Measurements from ENCODE around the gene TBCD.

Gene TBCD

DNA sequence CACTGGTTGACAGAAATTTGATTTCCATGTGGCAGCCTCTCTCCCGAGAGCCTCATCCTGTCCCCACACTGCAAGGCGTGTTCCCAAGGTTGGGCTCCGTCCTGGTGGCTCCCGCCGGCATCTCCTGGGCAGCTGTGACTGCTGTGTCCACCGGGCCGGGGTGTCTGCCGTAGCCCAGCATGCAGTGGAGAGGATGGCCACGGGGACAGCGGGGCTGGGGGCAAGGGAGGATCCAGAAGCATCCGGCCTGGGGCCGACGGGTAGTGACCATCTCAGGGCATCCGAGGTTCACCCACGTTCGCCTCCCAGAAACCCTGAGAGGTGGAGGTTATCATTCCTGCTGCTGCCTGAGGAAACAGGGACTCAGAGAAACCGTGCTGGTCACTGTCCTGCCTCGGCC is 46.1 kb upstream of the TBCD start:
- TF ChIP-seq, protein P1, sequence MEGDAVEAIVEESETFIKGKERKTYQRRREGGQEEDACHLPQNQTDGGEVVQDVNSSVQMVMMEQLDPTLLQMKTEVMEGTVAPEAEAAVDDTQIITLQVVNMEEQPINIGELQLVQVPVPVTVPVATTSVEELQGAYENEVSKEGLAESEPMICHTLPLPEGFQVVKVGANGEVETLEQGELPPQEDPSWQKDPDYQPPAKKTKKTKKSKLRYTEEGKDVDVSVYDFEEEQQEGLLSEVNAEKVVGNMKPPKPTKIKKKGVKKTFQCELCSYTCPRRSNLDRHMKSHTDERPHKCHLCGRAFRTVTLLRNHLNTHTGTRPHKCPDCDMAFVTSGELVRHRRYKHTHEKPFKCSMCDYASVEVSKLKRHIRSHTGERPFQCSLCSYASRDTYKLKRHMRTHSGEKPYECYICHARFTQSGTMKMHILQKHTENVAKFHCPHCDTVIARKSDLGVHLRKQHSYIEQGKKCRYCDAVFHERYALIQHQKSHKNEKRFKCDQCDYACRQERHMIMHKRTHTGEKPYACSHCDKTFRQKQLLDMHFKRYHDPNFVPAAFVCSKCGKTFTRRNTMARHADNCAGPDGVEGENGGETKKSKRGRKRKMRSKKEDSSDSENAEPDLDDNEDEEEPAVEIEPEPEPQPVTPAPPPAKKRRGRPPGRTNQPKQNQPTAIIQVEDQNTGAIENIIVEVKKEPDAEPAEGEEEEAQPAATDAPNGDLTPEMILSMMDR (IDR thresholded peaks at IDR 0.05; ENCODE audit: insufficient read depth, low read length, missing control alignments) = no peak
- ChIA-PET CTCF (no interaction called here), POLR2A (no interaction called here)
- no peak overlapping the region for H3K4me3 ChIP-seq (ENCODE audit: low read depth, low read length)
- DNase-seq (ENCODE audit: low read depth, low spot score) = no peak

DNA sequence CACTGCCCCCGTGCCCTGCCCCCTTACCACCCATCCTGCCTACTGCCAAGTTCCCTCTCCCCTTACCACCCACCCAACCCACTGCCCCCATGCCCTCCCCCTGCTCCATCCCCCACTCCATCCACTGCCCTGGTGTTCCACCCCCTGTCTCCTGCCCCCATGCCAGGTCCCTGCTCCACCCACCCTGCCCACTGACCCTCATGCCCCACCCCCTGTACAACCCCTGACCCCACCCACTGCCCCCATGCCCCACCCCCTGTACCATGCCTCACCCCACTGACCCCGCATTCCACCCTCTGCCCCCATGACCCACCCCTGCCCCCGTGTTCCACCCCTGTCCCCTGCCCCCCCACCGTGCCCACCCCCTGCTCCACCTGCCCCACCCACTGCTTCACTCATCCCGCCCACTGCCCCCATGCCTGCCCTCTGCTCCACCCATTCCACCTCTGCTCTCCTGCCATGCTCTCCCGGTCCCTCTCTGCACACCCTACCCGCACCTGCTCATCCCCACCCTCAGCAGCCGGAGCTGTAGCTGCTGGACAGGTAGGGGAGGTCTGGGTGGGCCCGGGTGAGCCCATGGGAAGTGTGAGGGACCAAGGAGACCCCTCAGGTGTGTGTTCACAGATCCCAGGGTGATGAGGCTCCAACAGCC is 42.7 kb upstream of the TBCD start:
- DNase-seq (ENCODE audit: low read depth, low spot score) = no peak
- CTCF ChIA-PET = no interaction called here
- TF ChIP-seq, protein P1 (IDR thresholded peaks at IDR 0.05; ENCODE audit: insufficient read depth, low read length, missing control alignments) = no peak
- POLR2A ChIA-PET = no interaction called here
- no peak overlapping the region for H3K4me3 ChIP-seq (ENCODE audit: low read depth, low read length)

DNA sequence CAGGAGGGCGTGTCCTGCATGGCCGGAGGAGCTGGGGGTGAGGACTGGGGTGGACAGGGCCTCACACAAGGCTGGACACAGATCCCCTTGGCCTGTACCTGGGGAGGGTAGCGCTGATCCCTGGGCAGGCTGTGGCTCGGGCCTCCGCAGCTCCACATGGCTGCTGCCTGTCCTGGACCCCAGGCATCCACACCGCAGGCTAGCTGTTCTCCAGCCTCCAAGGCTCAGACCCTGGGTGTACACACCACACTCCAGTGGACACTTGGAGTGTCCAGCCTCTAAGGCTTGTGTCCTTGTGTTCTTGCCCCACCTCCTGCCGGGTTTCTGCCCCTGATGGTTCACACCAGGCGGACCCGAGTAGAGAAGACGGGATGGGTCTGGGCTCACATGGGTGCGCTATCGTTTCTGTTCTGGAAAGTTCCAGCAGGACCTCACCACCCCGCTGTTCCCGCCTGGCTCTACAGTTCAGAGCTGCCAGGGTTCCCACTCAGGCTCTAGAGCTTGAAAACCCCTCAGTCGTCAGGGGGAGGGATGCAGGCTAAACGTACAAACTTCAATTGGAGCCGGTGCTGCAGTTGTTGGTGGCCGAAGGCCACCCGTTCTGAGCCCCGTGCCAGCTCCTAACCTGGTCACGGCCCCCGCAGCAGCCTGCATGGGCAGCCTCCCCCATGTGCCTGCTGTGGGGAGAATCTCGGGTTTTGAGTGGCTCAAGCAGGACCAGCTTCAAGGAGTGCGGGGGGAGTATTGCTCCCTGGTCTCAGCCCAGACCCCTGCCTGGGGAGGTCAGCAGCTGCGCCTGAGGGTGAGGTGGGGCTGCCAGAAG is 42.0 kb upstream of the TBCD start:
- POLR2A ChIA-PET = no interaction called here
- CTCF ChIA-PET = no interaction called here
- TF ChIP-seq, protein P1 (IDR thresholded peaks at IDR 0.05; ENCODE audit: insufficient read depth, low read length, missing control alignments) = no peak
- no peak overlapping the region for H3K4me3 ChIP-seq (ENCODE audit: low read depth, low read length)
- DNase-seq (ENCODE audit: low read depth, low spot score) = no peak

DNA sequence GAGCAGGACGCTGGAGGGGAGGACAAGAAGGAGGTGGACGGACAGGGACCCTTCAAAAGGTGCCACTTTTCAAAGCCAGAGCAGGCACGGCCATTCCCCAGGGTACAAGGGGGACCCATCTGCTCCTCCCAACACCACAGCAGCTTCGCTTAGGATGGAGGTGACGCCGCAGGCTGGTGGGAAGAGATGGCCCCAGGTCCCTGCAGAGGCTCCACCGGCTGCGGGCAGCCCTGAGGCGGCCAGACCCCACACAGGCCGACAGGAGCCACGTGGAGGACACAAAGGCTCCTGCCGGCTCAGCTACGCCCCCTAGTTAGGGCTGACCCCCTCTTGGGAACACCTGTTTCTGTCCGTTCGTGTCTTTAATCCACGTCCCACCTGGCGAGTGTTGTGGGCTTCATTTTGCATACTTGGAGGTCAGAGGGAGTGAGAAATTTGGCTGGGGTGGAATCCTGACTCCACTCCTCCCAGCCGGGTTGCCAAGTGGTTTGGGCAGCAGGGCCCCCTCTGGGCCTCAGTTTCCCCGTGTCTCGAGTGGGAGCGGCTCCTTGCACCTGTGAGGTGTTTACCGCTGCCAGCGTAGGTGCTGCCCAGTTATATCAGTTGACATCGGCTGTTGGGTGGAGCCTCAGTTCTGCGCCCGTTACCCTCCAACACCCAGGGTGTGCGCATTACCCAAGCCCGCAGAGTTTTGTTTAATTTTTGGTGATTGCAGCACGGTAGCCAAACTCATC is 41.2 kb upstream of the TBCD start:
- TF ChIP-seq, protein P1 (IDR thresholded peaks at IDR 0.05; ENCODE audit: insufficient read depth, low read length, missing control alignments) = no peak
- ChIA-PET POLR2A (no interaction called here), CTCF (no interaction called here)
- DNase-seq (ENCODE audit: low read depth, low spot score) = no peak
- no peak overlapping the region for H3K4me3 ChIP-seq (ENCODE audit: low read depth, low read length)

DNA sequence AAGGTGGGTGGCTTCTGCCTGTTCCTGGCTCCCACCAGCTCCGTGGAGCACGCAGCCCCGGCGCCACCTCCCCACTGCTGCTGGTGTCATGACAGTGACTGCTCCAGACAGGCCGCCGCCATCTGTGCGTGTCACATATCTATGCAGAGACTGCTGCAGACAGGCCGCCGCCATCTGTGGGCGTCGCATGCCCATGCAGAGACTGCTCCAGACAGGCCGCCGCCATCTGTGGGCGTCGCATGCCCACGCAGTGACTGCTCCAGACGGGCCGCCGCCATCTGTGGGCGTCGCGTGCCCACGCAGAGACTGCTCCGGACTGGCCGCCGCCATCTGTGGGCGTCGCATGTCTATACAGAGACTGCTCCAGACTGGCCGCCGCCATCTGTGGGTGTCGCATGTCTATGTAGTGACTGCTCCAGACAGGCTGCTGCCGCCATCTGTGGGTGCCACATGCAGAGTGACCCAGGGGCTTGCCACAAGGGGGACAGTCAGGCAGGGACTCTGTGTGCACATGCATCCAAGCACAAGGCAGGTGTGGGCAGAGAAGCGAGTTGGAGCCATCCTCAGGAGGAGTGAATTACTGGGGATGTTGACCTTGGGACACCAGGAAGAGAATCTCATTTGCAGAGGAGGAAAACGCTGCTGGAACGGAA is 38.7 kb upstream of the TBCD start:
- no peak for DNase-seq (ENCODE audit: low read depth, low spot score)
- ChIA-PET CTCF (no interaction called here), POLR2A (no interaction called here)
- TF ChIP-seq, protein P1 (IDR thresholded peaks at IDR 0.05; ENCODE audit: insufficient read depth, low read length, missing control alignments) = no peak
- no peak overlapping the region for H3K4me3 ChIP-seq (ENCODE audit: low read depth, low read length)
